ENCODE data around the gene BUD13.

DNA sequence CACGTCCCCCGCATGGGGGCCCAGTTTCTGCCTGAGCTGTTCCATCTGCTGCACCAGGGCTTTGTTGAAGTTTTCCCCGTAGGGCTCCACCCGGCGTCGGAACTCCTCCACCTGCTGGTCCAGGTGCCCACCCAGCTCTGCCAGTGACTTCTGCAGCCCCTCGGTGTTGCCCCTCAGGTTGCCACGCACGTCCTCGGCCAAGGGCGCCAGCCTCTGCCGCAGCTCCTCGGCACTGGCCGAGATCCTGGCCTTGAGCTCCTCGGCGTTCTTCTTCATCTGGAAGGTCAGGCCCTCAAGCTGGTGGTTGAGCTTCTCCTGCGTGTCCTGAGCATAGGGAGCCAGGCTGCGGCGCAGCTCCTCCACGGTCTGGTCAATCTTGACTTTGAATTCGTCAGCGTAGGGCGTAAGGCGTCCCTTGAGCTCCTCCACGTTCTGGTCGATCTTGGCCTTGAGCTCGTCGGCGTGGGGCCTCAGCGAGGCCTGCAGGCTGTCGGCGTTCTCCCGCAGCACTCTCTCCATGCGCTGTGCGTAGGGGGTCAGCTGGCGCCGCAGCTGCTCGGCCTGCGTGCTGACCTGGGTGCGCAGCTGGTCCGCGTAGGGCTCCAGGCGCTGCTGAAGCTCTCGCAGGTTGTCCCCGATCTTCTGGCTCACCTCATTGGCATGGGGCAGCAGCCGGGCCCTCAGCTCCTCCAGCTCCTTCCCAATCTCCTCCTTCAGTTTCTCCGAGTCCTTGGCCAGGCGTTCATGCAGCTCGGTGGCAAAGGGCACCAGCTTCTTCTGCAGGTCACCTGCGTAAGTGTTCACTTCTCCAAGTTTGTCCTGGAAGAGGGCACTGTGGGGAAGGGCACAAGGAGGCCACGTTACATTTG is 48.5 kb upstream of the BUD13 start:
- TF ChIP-seq POLR2A (IDR thresholded peaks at IDR 0.05; ENCODE audit: low read length) (no peak), GATA1 (IDR thresholded peaks at IDR 0.05; ENCODE audit: low read depth, low read length) (no peak)
